ENCODE data around the gene GAREM1. TPM values are rescaled to one million over a fixed set of nuclear protein-coding genes. Genes with fewer than 3 reads are reported as not detected.

The GAREM1 gene
- total RNA-seq, 2 experiments from 2014 or later: not detected

- Mint-ChIP-seq H3K9me3 (ENCODE audit: insufficient read depth) (no peaks in the 10 kb centered on the region), H3K27me3 (ENCODE audit: low read depth) (no peaks in the 10 kb centered on the region), H3K36me3 (ENCODE audit: low read depth) (no peaks in the 10 kb centered on the region), H3K27ac (no peak overlapping the region), H3K4me3 (no peak overlapping the region), H3K4me1 (ENCODE audit: low read depth) (no peaks in the 10 kb centered on the region)
- DNase-seq: no peak
- no peak for ATAC-seq
- ChIA-PET CTCF (no interaction called here), POLR2A (no interaction called here)
These were observed 162.1 kb downstream of the GAREM1 start for GRCh38 chr18:32308493-32309120.

- H3K27ac Mint-ChIP-seq: no peak overlapping the region
- H3K27me3 Mint-ChIP-seq (ENCODE audit: low read depth): peaks cover 2% of the 10 kb centered on the region
- CTCF ChIA-PET: interaction anchor here (1.1 kb wide), 1 partner anchor 14 kb away, joined by 4 read pairs; no protein-coding TSS in a partner anchor
These were observed 167.3 kb downstream of the GAREM1 start for GRCh38 chr18:32303400-32303799.

GRCh38 chr18:32302806-32303205, 167.9 kb downstream of the GAREM1 start:
- no peak overlapping the region for H3K4me3 Mint-ChIP-seq
- ChIA-PET CTCF (interaction anchor here (1.1 kb wide), 1 partner anchor 13 kb away, joined by 4 read pairs; no protein-coding TSS in a partner anchor), POLR2A (no interaction called here)
- DNase-seq (no peak), ATAC-seq (no peak)
- no peak overlapping the region for H3K27ac Mint-ChIP-seq
- no peaks in the 10 kb centered on the region for H3K4me1 Mint-ChIP-seq (ENCODE audit: low read depth)
- no peaks in the 10 kb centered on the region for H3K36me3 Mint-ChIP-seq (ENCODE audit: low read depth)
- peaks cover 5% of the 10 kb centered on the region for H3K27me3 Mint-ChIP-seq (ENCODE audit: low read depth)
- H3K9me3 Mint-ChIP-seq (ENCODE audit: insufficient read depth): no peaks in the 10 kb centered on the region

More at GRCh38 chr18:32303400-32303799, 167.3 kb downstream of the GAREM1 start:
- DNase-seq: no peak
- POLR2A ChIA-PET: no interaction called here
- no peaks in the 10 kb centered on the region for H3K9me3 Mint-ChIP-seq (ENCODE audit: insufficient read depth)
- no peak for ATAC-seq
- H3K4me1 Mint-ChIP-seq (ENCODE audit: low read depth): no peaks in the 10 kb centered on the region
- no peak overlapping the region for H3K4me3 Mint-ChIP-seq
- no peaks in the 10 kb centered on the region for H3K36me3 Mint-ChIP-seq (ENCODE audit: low read depth)

- Mint-ChIP-seq H3K9me3 (ENCODE audit: insufficient read depth) (no peaks in the 10 kb centered on the region), H3K27me3 (ENCODE audit: low read depth) (peaks cover 5% of the 10 kb centered on the region), H3K4me3 (no peak overlapping the region), H3K27ac (no peak overlapping the region), H3K4me1 (ENCODE audit: low read depth) (no peaks in the 10 kb centered on the region), H3K36me3 (ENCODE audit: low read depth) (no peaks in the 10 kb centered on the region)
- ChIA-PET CTCF (no interaction called here), POLR2A (no interaction called here)
- ATAC-seq (no peak), DNase-seq (no peak)
These were observed 168.5 kb downstream of the GAREM1 start for GRCh38 chr18:32301976-32302743.

GRCh38 chr18:32301361-32301760, 169.3 kb downstream of the GAREM1 start:
- H3K27ac Mint-ChIP-seq: no peak overlapping the region
- H3K36me3 Mint-ChIP-seq (ENCODE audit: low read depth): no peaks in the 10 kb centered on the region
- no peak overlapping the region for H3K4me3 Mint-ChIP-seq
- no peak for DNase-seq
- peaks cover 5% of the 10 kb centered on the region for H3K27me3 Mint-ChIP-seq (ENCODE audit: low read depth)
- no peak for ATAC-seq
- ChIA-PET CTCF (no interaction called here), POLR2A (no interaction called here)
- no peaks in the 10 kb centered on the region for H3K9me3 Mint-ChIP-seq (ENCODE audit: insufficient read depth)
- H3K4me1 Mint-ChIP-seq (ENCODE audit: low read depth): no peaks in the 10 kb centered on the region

GRCh38 chr18:32300914-32301313, 169.8 kb downstream of the GAREM1 start:
- ChIA-PET CTCF (no interaction called here), POLR2A (no interaction called here)
- peaks cover 5% of the 10 kb centered on the region for H3K27me3 Mint-ChIP-seq (ENCODE audit: low read depth)
- no peaks in the 10 kb centered on the region for H3K9me3 Mint-ChIP-seq (ENCODE audit: insufficient read depth)
- DNase-seq (no peak), ATAC-seq (no peak)
- no peak overlapping the region for H3K27ac Mint-ChIP-seq
- H3K4me1 Mint-ChIP-seq (ENCODE audit: low read depth): no peaks in the 10 kb centered on the region
- H3K4me3 Mint-ChIP-seq: no peak overlapping the region
- H3K36me3 Mint-ChIP-seq (ENCODE audit: low read depth): no peaks in the 10 kb centered on the region

- ChIA-PET POLR2A (no interaction called here), CTCF (interaction anchor here (1.5 kb wide), 1 partner anchor 10 kb away, joined by 4 read pairs; no protein-coding TSS in a partner anchor)
- H3K27ac Mint-ChIP-seq: no peak overlapping the region
- H3K9me3 Mint-ChIP-seq (ENCODE audit: insufficient read depth): no peaks in the 10 kb centered on the region
- H3K4me1 Mint-ChIP-seq (ENCODE audit: low read depth): no peaks in the 10 kb centered on the region
- no peak overlapping the region for H3K4me3 Mint-ChIP-seq
- ATAC-seq (no peak), DNase-seq (no peak)
- no peaks in the 10 kb centered on the region for H3K36me3 Mint-ChIP-seq (ENCODE audit: low read depth)
- peaks cover 5% of the 10 kb centered on the region for H3K27me3 Mint-ChIP-seq (ENCODE audit: low read depth)
These were observed 171.2 kb downstream of the GAREM1 start for GRCh38 chr18:32299484-32299883.

- DNase-seq (no peak), ATAC-seq (no peak)
- no peak overlapping the region for H3K27ac Mint-ChIP-seq
- no peak overlapping the region for H3K4me3 Mint-ChIP-seq
- ChIA-PET POLR2A (no interaction called here), CTCF (interaction anchor here (1.5 kb wide), 1 partner anchor 9 kb away, joined by 4 read pairs; no protein-coding TSS in a partner anchor)
- H3K27me3 Mint-ChIP-seq (ENCODE audit: low read depth): peaks cover 5% of the 10 kb centered on the region
- H3K36me3 Mint-ChIP-seq (ENCODE audit: low read depth): no peaks in the 10 kb centered on the region
- no peaks in the 10 kb centered on the region for H3K9me3 Mint-ChIP-seq (ENCODE audit: insufficient read depth)
- H3K4me1 Mint-ChIP-seq (ENCODE audit: low read depth): no peaks in the 10 kb centered on the region
These were observed 172.5 kb downstream of the GAREM1 start for GRCh38 chr18:32298171-32298667.

- Mint-ChIP-seq H3K4me3 (no peak overlapping the region), H3K27me3 (ENCODE audit: low read depth) (peaks cover 8% of the 10 kb centered on the region), H3K27ac (no peak overlapping the region), H3K4me1 (ENCODE audit: low read depth) (no peaks in the 10 kb centered on the region), H3K36me3 (ENCODE audit: low read depth) (no peaks in the 10 kb centered on the region), H3K9me3 (ENCODE audit: insufficient read depth) (no peaks in the 10 kb centered on the region)
- ChIA-PET CTCF (no interaction called here), POLR2A (no interaction called here)
- DNase-seq: no peak
- no peak for ATAC-seq
These were observed 173.0 kb downstream of the GAREM1 start for GRCh38 chr18:32297579-32298170.

GRCh38 chr18:32296851-32297250, 173.8 kb downstream of the GAREM1 start:
- CTCF ChIA-PET: no interaction called here
- Mint-ChIP-seq H3K27me3 (ENCODE audit: low read depth) (peaks cover 6% of the 10 kb centered on the region), H3K4me1 (ENCODE audit: low read depth) (no peaks in the 10 kb centered on the region), H3K9me3 (ENCODE audit: insufficient read depth) (no peaks in the 10 kb centered on the region), H3K36me3 (ENCODE audit: low read depth) (no peaks in the 10 kb centered on the region), H3K27ac (no peak overlapping the region), H3K4me3 (no peak overlapping the region)
- POLR2A ChIA-PET: no interaction called here
- DNase-seq (no peak), ATAC-seq (no peak)

- ATAC-seq (no peak), DNase-seq (no peak)
- peaks cover 6% of the 10 kb centered on the region for H3K27me3 Mint-ChIP-seq (ENCODE audit: low read depth)
- no peaks in the 10 kb centered on the region for H3K36me3 Mint-ChIP-seq (ENCODE audit: low read depth)
- H3K4me3 Mint-ChIP-seq: no peak overlapping the region
- H3K27ac Mint-ChIP-seq: no peak overlapping the region
- ChIA-PET POLR2A (no interaction called here), CTCF (no interaction called here)
- H3K9me3 Mint-ChIP-seq (ENCODE audit: insufficient read depth): no peaks in the 10 kb centered on the region
- H3K4me1 Mint-ChIP-seq (ENCODE audit: low read depth): no peaks in the 10 kb centered on the region
These were observed 175.1 kb downstream of the GAREM1 start for GRCh38 chr18:32295604-32296003.

GRCh38 chr18:32293107-32293506, 177.6 kb downstream of the GAREM1 start:
- peaks cover 6% of the 10 kb centered on the region for H3K27me3 Mint-ChIP-seq (ENCODE audit: low read depth)
- no peak for DNase-seq
- no peak for ATAC-seq
- CTCF ChIA-PET: no interaction called here
- no peak overlapping the region for H3K27ac Mint-ChIP-seq
- H3K4me1 Mint-ChIP-seq (ENCODE audit: low read depth): no peaks in the 10 kb centered on the region
- POLR2A ChIA-PET: no interaction called here
- H3K4me3 Mint-ChIP-seq: no peak overlapping the region
- no peaks in the 10 kb centered on the region for H3K9me3 Mint-ChIP-seq (ENCODE audit: insufficient read depth)
- no peaks in the 10 kb centered on the region for H3K36me3 Mint-ChIP-seq (ENCODE audit: low read depth)
